Hematopoietic multipotent progenitor cell treated with erythropoietin and hydrocortisone succinate and interleukin-3 and kit ligand, for 15 days (in vitro differentiated cells): ENCODE data around the gene SH2B3.
"Not testable (repeated sequence)": the region's sequence is repeated elsewhere in the genome, so short reads cannot be mapped to it uniquely, and the experiment has no call there.

Experiments
- DNase-seq: peaks from one replicate; pipeline ENCODE4 v3.0.0-alpha.2; 2015; ENCODE audit warnings: low spot score

Gene SH2B3

DNA sequence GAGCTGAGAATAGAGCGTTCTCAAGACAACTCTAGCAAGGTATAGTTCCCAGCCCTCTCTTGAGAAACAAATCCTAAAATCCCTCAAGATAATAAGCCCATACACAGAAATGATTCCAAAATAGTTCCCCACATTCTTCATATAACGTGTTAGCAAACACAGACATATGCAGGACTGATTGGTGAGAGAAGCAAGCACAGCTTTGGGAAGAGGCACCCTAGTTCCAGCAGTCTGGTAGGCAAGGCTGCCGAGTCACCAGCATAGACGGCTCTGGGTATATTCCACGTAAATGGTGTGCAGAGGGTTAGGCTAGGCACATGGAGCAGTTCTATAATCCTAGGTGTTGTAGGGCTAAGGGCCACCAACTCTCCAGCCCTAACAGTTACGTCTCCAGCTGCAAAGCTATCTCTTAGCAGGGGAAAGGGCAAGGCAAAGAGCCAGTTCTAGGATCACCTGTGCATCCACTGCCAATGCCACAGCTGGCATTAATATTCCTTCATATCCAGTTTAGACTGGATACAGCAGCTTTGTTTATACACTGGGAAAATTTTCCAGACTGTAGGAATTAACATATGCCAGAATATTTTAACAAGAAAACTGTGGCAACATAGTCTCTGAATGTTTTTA is 52.9 kb downstream of the SH2B3 start:
- no peak for DNase-seq

DNA sequence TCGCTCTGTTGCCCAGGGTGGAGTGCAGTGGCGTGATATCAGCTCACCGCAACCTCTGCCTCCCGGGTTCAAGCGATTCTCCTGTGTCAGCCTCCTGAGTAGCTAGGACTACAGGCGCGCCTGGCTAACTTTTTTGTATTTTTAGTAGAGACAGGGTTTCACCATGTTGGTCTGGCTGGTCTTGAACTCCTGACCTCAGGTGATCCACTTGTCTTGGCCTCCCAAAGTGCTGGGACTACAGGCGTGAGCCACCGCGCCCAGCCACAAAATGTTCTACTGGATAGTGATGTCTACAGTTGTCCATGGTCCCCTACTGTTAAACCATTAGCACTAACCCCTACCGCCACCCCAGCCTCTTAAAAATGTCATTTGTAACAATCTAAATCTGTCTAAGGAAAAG is 54.4 kb downstream of the SH2B3 start:
- DNase-seq: not testable (repeated sequence)

- no peak for DNase-seq
Observed at GRCh38 chr12:111462210-111462769, 56.6 kb downstream of the SH2B3 start.

DNA sequence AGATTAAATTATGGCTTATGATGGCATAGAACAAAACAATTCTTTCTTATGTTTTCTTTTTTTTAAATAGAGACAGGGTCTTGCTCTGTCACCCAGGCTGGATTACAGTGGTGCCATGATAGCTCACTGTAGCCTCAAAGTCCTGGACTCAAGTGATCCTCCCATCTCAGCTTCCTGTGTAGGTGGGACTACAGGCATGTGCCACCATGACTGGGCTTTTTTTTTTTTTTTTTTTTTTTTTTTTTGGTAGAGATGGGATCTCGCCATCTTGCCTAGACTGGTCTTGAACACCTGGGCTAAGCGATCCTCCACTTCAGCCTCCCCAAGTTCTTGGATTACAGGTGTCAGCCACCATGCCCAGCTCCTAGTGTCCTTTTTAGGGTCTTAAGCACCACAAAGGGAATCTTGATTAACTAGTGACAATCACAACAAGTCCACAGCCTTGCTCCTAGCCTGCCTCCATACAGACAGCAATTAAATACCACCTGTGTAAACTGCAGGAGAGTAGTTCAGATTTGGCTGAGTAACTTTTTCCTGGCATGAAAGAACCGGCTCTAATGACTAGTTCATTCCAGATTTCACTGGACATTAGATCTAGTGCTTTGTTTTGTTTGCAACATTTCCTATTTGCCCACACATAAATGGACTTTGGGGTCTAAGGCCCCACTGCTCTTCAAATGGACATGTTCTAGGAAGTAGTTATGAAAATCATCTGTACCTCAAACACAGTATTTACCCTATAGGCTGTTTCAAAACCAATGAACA is 61.6 kb downstream of the SH2B3 start:
- DNase-seq: no peak

GRCh38 chr12:111467857-111468241 is 62.1 kb downstream of the SH2B3 start:
- DNase-seq: no peak

GRCh38 chr12:111469401-111469800 is 63.7 kb downstream of the SH2B3 start:
- DNase-seq: no peak

DNA sequence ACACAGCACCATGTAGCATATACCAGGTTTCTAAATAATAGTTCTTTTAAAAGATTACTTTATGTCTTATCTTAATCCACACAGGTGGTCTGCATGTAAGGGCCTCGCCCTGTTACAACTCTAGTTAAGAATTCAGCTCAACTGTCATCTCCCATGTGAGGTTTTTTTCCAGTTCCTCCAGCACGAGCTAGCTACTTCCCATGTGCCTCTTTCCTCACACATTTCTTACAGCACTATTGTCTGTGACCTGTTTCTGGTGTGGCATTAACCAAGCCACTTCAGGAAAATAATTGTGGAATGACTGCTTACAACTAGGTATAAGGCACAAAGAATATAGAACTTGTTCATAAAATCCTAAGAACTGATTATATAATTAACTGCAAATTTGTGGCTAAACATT is 65.5 kb downstream of the SH2B3 start:
- no peak for DNase-seq

DNA sequence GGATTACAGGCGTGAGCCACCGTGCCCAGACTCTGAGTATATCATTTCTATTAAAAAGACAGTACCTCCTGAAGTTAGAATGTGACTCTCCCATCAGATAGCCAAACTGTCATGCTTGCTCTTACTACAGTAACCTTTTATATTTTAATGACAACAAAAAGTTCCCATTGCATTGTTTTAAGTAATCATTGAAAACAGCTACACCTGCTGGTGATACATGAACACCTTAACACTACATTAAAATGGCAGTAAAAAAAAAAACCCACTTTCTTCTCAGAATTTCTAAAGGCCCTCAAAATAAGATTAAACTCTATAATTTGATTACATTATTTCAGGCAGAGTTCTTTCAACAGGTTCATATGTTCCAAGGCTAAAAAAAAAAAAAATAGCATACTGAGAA is 76.7 kb downstream of the SH2B3 start:
- DNase-seq: no peak

DNA sequence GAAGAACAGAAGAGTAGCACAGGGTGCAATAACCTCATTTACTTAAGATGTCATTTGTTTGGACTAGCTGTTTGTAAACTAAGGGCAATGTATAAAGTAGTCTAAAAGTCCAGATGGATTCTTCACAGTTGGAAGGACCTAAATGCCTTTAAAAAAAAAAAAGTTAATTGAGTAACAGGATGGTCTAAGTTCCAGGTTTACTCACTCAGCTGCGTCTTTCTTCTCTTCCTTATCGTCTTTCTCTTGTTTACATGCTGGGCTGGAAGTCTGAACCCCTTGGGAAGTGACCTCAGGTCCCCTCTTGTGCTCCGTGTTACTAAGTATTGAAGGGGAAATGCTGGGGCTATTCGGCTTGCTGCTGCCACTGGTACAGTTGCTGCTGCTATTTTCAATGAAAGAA is 82.5 kb downstream of the SH2B3 start:
- DNase-seq: no peak

GRCh38 chr12:111488798-111489197 is 83.1 kb downstream of the SH2B3 start:
- no peak for DNase-seq

GRCh38 chr12:111492979-111493378 is 87.3 kb downstream of the SH2B3 start:
- not testable (repeated sequence) for DNase-seq

DNA sequence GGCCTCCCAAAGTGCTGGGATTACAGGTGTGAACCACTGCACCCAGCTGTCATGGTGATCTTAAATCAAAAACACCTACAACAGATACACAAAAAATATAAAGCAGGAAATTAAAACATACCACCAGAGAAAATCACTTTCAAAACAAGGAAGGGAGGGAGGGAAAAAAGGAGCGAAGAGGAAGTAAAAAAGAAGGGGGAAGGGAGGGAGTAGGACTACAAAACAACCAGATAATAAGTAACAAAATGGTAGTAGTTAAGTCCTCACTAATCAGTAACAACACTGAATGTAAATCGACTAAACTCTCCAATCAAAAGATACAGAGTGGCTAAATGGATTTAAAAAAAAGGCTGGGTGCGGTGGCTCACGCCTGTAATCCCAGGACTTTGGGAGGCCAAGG is 89.0 kb downstream of the SH2B3 start:
- DNase-seq: no peak
